Thyroid gland (tissue), 4 donors: ENCODE measurements around the gene ADTRP.

ENCODE experiments used
- CTCF ChIP-seq, 6 experiments: fragments of 200-600 bp in 3 of 6; fragments of 450-650 bp in 3 of 6; sonication (generic) in 3 of 6; IDR thresholded peaks; one replicate each; pipeline ENCODE4 v1.5.1; 2016 to 2019; ENCODE audit warnings: antibody characterized with exemption in 6 of 6, mild to moderate bottlenecking in 2 of 6, inconsistent platforms in 1 of 6, moderate library complexity in 1 of 6
- POLR2A ChIP-seq, 2 donors: fragments of 450-650 bp; IDR thresholded peaks; one replicate each; pipeline ENCODE4 v1.6.1; 2017; ENCODE audit warnings: antibody characterized with exemption in 2 of 2, mild to moderate bottlenecking in 2 of 2, moderate library complexity in 1 of 2

- TF ChIP-seq CTCF (IDR thresholded peaks at IDR 0.05) (no peak), POLR2A (IDR thresholded peaks at IDR 0.05) (no peak)
These were observed 19.5 kb upstream of the ADTRP start for GRCh38 chr6:11798096-11798495.
